GM19238 (cell line): ENCODE measurements around the gene ANKRD33B.

ENCODE experiments used
- DNase-seq: peaks from one replicate; pipeline ENCODE4 v3.0.0; 2011; ENCODE audit warnings: low spot score; ENCODE audit not compliant: insufficient read length

The ANKRD33B gene

GRCh38 chr5:10673017-10673389 lies 109.1 kb downstream of the ANKRD33B start:
- no peak for DNase-seq

- no peak for DNase-seq
Measured at GRCh38 chr5:10673407-10673806, 109.5 kb downstream of the ANKRD33B start.

GRCh38 chr5:10674096-10674495 lies 110.2 kb downstream of the ANKRD33B start:
- DNase-seq: no peak

- no peak for DNase-seq
Measured at GRCh38 chr5:10674582-10674981, 110.7 kb downstream of the ANKRD33B start.

- DNase-seq: no peak
Measured at GRCh38 chr5:10675177-10675700, 111.4 kb downstream of the ANKRD33B start.

GRCh38 chr5:10676224-10676623 lies 112.4 kb downstream of the ANKRD33B start:
- no peak for DNase-seq

GRCh38 chr5:10676946-10677345 lies 113.1 kb downstream of the ANKRD33B start:
- no peak for DNase-seq

GRCh38 chr5:10677533-10677932 lies 113.7 kb downstream of the ANKRD33B start:
- no peak for DNase-seq

GRCh38 chr5:10678244-10678643 lies 114.4 kb downstream of the ANKRD33B start:
- DNase-seq: no peak

- DNase-seq: no peak
Measured at GRCh38 chr5:10679336-10679988, 115.6 kb downstream of the ANKRD33B start.

- no peak for DNase-seq
Measured at GRCh38 chr5:10680876-10681481, 117.1 kb downstream of the ANKRD33B start.

GRCh38 chr5:10681731-10682679 lies 118.1 kb downstream of the ANKRD33B start:
- no peak for DNase-seq

- no peak for DNase-seq
Measured at GRCh38 chr5:10682801-10683525, 119.1 kb downstream of the ANKRD33B start.

GRCh38 chr5:10684303-10685086 lies 120.6 kb downstream of the ANKRD33B start:
- DNase-seq: no peak

- no peak for DNase-seq
Measured at GRCh38 chr5:10685115-10685521, 121.2 kb downstream of the ANKRD33B start.

- DNase-seq: no peak
Measured at GRCh38 chr5:10686890-10687289, 123.0 kb downstream of the ANKRD33B start.

GRCh38 chr5:10688651-10689171 lies 124.8 kb downstream of the ANKRD33B start:
- no peak for DNase-seq

GRCh38 chr5:10689391-10690081 lies 125.7 kb downstream of the ANKRD33B start:
- no peak for DNase-seq
